ENCODE data around the gene NR6A1. TPM values are rescaled to one million over a fixed set of nuclear protein-coding genes. Genes with fewer than 3 reads are reported as not detected.

The NR6A1 gene
- total RNA-seq, 2 experiments from 2014 or later, result not detected

GRCh38 chr9:124583134-124583533, 188.0 kb downstream of the NR6A1 start:
- ChIA-PET POLR2A (no interaction called here), CTCF (no interaction called here)
- DNase-seq (no peak), ATAC-seq (ENCODE audit: poor library complexity) (no peak)
- Mint-ChIP-seq H3K4me1 (ENCODE audit: low read depth) (no peaks in the 10 kb centered on the region), H3K4me3 (no peak overlapping the region), H3K27ac (no peak overlapping the region), H3K9me3 (peaks cover 2% of the 10 kb centered on the region), H3K36me3 (ENCODE audit: low read depth) (no peaks in the 10 kb centered on the region), H3K27me3 (no peaks in the 10 kb centered on the region)
- no peaks in the 10 kb centered on the region for H3K36me3 ChIP-seq (ENCODE audit: insufficient read depth, low read length)
- no peaks in the 10 kb centered on the region for H3K27me3 ChIP-seq (ENCODE audit: control insufficient read depth in 1 of 2, insufficient read depth in 2 of 2, low read length in 2 of 2)
- no peak overlapping the region for H3K27ac ChIP-seq (ENCODE audit: low read depth in 1 of 2, low read length in 2 of 2)
- no peaks in the 10 kb centered on the region for H3K9me3 ChIP-seq (ENCODE audit: control insufficient read depth in 1 of 2, insufficient read depth in 1 of 2, low read length in 2 of 2)
- H3K4me3 ChIP-seq (ENCODE audit: low read length), result no peak overlapping the region
- H3K4me1 ChIP-seq (ENCODE audit: insufficient read depth, low read length), result no peaks in the 10 kb centered on the region
- no peak for TF ChIP-seq CTCF (IDR thresholded peaks at IDR 0.05)
- intact Hi-C loops (cut with DNase I, micrococcal nuclease), result no loop called here

GRCh38 chr9:124580186-124580585, 190.9 kb downstream of the NR6A1 start:
- CTCF ChIA-PET, result no interaction called here
- H3K27ac Mint-ChIP-seq, result no peak overlapping the region
- H3K36me3 ChIP-seq (ENCODE audit: insufficient read depth, low read length), result no peaks in the 10 kb centered on the region
- no peaks in the 10 kb centered on the region for H3K27me3 ChIP-seq (ENCODE audit: control insufficient read depth in 1 of 2, insufficient read depth in 2 of 2, low read length in 2 of 2)
- intact Hi-C loops (cut with DNase I, micrococcal nuclease), result no loop called here
- DNase-seq, result no peak
- no peak overlapping the region for H3K4me3 Mint-ChIP-seq
- POLR2A ChIA-PET, result no interaction called here
- no peaks in the 10 kb centered on the region for H3K27me3 Mint-ChIP-seq
- no peaks in the 10 kb centered on the region for H3K9me3 ChIP-seq (ENCODE audit: control insufficient read depth in 1 of 2, insufficient read depth in 1 of 2, low read length in 2 of 2)
- ATAC-seq (ENCODE audit: poor library complexity), result no peak
- no peaks in the 10 kb centered on the region for H3K4me1 ChIP-seq (ENCODE audit: insufficient read depth, low read length)
- no peak overlapping the region for H3K27ac ChIP-seq (ENCODE audit: low read depth in 1 of 2, low read length in 2 of 2)
- no peak overlapping the region for H3K4me3 ChIP-seq (ENCODE audit: low read length)
- H3K4me1 Mint-ChIP-seq (ENCODE audit: low read depth), result no peaks in the 10 kb centered on the region
- H3K36me3 Mint-ChIP-seq (ENCODE audit: low read depth), result no peaks in the 10 kb centered on the region
- peaks cover 2% of the 10 kb centered on the region for H3K9me3 Mint-ChIP-seq
- TF ChIP-seq CTCF (IDR thresholded peaks at IDR 0.05), result no peak

DNA sequence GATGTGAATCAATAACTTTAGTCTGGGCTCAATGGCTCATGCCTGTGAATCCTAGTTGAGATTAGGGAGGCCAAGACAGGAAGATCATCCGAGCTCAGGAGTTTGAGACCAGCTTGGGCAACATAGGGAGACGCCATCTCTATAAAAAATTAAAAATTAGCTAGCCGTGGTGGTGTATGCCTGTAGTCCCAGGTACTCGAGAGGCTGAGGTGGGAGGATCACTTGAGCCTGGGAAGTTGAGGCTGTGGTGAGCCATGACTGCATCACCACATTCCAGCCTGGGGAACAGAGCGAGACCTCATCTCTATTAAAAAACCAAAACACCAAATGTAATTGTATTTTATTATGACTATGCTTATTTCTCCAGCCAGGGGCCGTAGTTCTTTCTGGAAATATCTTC, 194.4 kb downstream of the NR6A1 start:
- Mint-ChIP-seq H3K4me3 (no peak overlapping the region), H3K36me3 (ENCODE audit: low read depth) (no peaks in the 10 kb centered on the region), H3K9me3 (no peaks in the 10 kb centered on the region), H3K4me1 (ENCODE audit: low read depth) (no peaks in the 10 kb centered on the region), H3K27me3 (peaks cover 4% of the 10 kb centered on the region), H3K27ac (no peak overlapping the region)
- no peak for TF ChIP-seq CTCF (IDR thresholded peaks at IDR 0.05)
- intact Hi-C loops (cut with DNase I, micrococcal nuclease), result no loop called here
- no peaks in the 10 kb centered on the region for H3K9me3 ChIP-seq (ENCODE audit: control insufficient read depth in 1 of 2, insufficient read depth in 1 of 2, low read length in 2 of 2)
- H3K36me3 ChIP-seq (ENCODE audit: insufficient read depth, low read length), result no peaks in the 10 kb centered on the region
- ATAC-seq (ENCODE audit: poor library complexity) (no peak), DNase-seq (no peak)
- no peak overlapping the region for H3K27ac ChIP-seq (ENCODE audit: low read depth in 1 of 2, low read length in 2 of 2)
- no peak overlapping the region for H3K4me3 ChIP-seq (ENCODE audit: low read length)
- no peaks in the 10 kb centered on the region for H3K4me1 ChIP-seq (ENCODE audit: insufficient read depth, low read length)
- no peaks in the 10 kb centered on the region for H3K27me3 ChIP-seq (ENCODE audit: control insufficient read depth in 1 of 2, insufficient read depth in 2 of 2, low read length in 2 of 2)
- ChIA-PET CTCF (interaction anchor here (0.6 kb wide), 1 partner anchor 53 kb away, joined by 3 read pairs; no protein-coding TSS in a partner anchor), POLR2A (no interaction called here)
